ENCODE results near the gene RPP25.

Gene RPP25

DNA sequence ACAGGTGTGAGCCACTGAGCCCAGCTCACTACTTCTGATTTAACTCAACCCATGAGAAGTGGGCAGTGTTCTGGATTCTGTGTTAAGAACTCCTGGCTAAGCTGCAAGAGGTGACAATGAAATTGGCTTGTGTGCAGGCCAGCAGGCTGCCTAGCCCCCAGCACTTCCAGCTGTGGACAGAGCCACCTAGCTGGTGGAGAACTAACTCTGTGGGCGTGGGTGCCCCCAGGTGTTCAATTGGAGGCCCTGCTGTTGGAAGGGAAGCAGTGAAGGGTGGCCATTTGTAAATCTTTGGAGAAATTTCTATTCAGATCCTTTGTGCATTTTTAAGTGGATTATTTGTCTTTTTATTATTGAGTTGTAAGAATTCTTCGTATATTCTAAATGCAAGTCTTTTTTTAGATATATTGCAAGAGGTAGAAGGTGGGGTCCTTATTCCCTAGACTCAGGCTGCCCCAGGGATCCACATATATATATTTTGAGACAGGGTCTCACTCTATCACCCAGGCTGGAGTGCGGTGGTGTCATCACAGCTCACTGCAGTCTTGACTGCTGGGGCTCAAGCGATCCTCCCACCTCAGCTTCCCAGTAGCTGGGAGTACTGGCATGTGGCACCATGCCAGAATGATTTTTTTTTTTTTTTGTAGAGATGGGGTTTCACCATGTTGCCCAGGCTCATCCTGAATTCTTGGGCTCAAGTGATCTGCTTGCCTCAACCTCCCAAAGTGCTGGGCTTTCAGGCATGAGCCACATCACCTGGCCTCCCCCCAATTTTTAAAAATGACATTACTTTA is 31.6 kb upstream of the RPP25 start:
- Histone ChIP-seq H3K9me3 (ENCODE audit: insufficient read depth, low read length) (no peaks in the 10 kb centered on the region), H3K4me1 (ENCODE audit: low read length) (peaks cover 15% of the 10 kb centered on the region), H3K27ac (ENCODE audit: low read length) (no peak overlapping the region), H3K4me2 (ENCODE audit: low read length) (no peak overlapping the region), H3K9ac (ENCODE audit: low read length) (no peak overlapping the region), H3K4me3 (ENCODE audit: low read length) (no peak overlapping the region), H3K36me3 (replicated peaks; ENCODE audit: low read depth, low read length) (no peaks in the 10 kb centered on the region), H4K20me1 (ENCODE audit: insufficient read depth, low read length) (no peaks in the 10 kb centered on the region), H2AFZ (ENCODE audit: low read depth, low read length) (no peak overlapping the region), H3K79me2 (ENCODE audit: low read length) (no peaks in the 10 kb centered on the region), H3K27me3 (ENCODE audit: low read depth, low read length) (peaks cover 26% of the 10 kb centered on the region)
- TF ChIP-seq, protein P1, sequence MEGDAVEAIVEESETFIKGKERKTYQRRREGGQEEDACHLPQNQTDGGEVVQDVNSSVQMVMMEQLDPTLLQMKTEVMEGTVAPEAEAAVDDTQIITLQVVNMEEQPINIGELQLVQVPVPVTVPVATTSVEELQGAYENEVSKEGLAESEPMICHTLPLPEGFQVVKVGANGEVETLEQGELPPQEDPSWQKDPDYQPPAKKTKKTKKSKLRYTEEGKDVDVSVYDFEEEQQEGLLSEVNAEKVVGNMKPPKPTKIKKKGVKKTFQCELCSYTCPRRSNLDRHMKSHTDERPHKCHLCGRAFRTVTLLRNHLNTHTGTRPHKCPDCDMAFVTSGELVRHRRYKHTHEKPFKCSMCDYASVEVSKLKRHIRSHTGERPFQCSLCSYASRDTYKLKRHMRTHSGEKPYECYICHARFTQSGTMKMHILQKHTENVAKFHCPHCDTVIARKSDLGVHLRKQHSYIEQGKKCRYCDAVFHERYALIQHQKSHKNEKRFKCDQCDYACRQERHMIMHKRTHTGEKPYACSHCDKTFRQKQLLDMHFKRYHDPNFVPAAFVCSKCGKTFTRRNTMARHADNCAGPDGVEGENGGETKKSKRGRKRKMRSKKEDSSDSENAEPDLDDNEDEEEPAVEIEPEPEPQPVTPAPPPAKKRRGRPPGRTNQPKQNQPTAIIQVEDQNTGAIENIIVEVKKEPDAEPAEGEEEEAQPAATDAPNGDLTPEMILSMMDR (IDR thresholded peaks at IDR 0.05; ENCODE audit: low read depth, low read length) = peak; percentile 72
- TF ChIP-seq EZH2phosphoT487 (IDR thresholded peaks at IDR 0.05; ENCODE audit: low read depth) = no peak

DNA sequence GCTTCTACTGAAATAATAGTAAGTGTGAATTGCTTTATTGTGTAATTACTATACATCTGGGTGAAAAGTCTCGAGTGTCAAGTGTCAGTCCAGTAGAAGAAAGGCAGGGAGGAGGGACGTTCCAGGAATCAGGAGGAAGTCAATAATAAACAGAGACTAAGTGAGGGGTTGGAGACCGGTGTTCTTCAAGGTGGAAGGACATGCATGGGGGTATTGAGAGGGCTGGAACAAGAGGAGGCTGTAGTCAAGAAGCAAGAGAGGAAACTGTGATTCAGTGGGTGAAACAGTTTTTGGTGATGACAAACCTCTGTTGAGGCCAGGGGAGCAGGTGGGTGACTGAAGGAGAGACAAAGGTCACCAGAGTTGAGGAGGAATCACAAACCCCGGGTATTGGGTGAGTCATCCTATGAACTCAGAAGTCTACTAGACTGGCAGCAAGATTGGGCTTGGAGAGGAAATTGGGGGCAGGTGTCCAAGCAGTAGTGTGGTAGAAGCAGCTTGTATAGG is 27.2 kb upstream of the RPP25 start:
- Histone ChIP-seq H3K4me1 (ENCODE audit: low read length) (peaks cover 9% of the 10 kb centered on the region), H3K9ac (ENCODE audit: low read length) (no peak overlapping the region), H2AFZ (ENCODE audit: low read depth, low read length) (no peak overlapping the region), H4K20me1 (ENCODE audit: insufficient read depth, low read length) (no peaks in the 10 kb centered on the region), H3K4me2 (ENCODE audit: low read length) (peak overlapping the region; percentile 14; the same call in 1 of the 2 replicates), H3K79me2 (ENCODE audit: low read length) (no peaks in the 10 kb centered on the region), H3K9me3 (ENCODE audit: insufficient read depth, low read length) (no peaks in the 10 kb centered on the region), H3K36me3 (replicated peaks; ENCODE audit: low read depth, low read length) (no peaks in the 10 kb centered on the region), H3K4me3 (ENCODE audit: low read length) (no peak overlapping the region), H3K27ac (ENCODE audit: low read length) (no peak overlapping the region), H3K27me3 (ENCODE audit: low read depth, low read length) (peaks cover 33% of the 10 kb centered on the region)
- TF ChIP-seq, protein P1 (IDR thresholded peaks at IDR 0.05; ENCODE audit: low read depth, low read length) = no peak
- no peak for TF ChIP-seq EZH2phosphoT487 (IDR thresholded peaks at IDR 0.05; ENCODE audit: low read depth)

DNA sequence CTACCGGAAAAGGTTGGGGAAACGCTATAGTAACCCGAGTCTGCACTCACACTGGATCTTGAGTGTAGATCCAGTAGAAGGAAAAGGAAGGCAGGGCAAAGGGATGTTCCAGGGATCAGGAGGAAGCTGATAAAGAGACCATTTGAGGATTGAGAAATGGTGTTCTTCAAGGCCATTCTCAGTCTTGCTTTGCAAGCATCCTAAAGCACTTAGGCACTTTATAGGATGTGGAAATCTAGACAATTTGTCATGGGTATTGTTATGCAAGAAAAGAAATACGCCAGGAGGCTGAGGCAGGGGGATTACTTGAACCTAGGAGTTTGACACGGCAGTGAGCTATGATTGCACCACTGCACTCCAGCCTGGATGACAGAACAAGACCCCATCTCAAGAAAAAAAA is 25.6 kb upstream of the RPP25 start:
- no peak overlapping the region for H3K4me3 ChIP-seq (ENCODE audit: low read length)
- H4K20me1 ChIP-seq (ENCODE audit: insufficient read depth, low read length) = no peaks in the 10 kb centered on the region
- no peaks in the 10 kb centered on the region for H3K36me3 ChIP-seq (replicated peaks; ENCODE audit: low read depth, low read length)
- no peaks in the 10 kb centered on the region for H3K79me2 ChIP-seq (ENCODE audit: low read length)
- H3K4me2 ChIP-seq (ENCODE audit: low read length) = no peak overlapping the region
- H3K9me3 ChIP-seq (ENCODE audit: insufficient read depth, low read length) = no peaks in the 10 kb centered on the region
- H3K4me1 ChIP-seq (ENCODE audit: low read length) = peaks cover 9% of the 10 kb centered on the region
- H3K9ac ChIP-seq (ENCODE audit: low read length) = no peak overlapping the region
- H3K27me3 ChIP-seq (ENCODE audit: low read depth, low read length) = peaks cover 41% of the 10 kb centered on the region
- TF ChIP-seq, protein P1 (IDR thresholded peaks at IDR 0.05; ENCODE audit: low read depth, low read length) = no peak
- no peak for TF ChIP-seq EZH2phosphoT487 (IDR thresholded peaks at IDR 0.05; ENCODE audit: low read depth)
- H2AFZ ChIP-seq (ENCODE audit: low read depth, low read length) = no peak overlapping the region
- H3K27ac ChIP-seq (ENCODE audit: low read length) = no peak overlapping the region

DNA sequence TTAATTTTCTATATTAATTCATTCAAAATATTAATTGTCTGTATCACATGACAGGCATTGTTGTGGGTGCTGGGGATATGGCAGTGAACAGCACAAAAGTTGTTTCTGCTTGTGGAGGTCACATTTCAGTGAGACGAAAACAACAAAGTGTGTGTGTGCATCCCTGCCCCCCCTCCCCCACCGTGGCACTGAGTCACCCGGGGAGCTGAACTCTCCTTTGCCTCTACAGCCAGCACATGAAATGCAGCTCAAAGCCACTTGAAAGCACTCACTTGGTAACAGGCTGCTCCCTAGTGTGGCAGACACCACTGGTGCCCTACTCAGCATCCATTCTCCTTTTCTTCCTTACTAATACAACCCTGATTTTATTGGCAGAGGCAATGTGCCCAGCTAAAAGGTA is 21.9 kb upstream of the RPP25 start:
- no peaks in the 10 kb centered on the region for H3K79me2 ChIP-seq (ENCODE audit: low read length)

More for the DNA sequence above, 21.9 kb upstream of the RPP25 start:
- Histone ChIP-seq H3K4me1 (ENCODE audit: low read length) (peaks cover under 1% of the 10 kb centered on the region), H4K20me1 (ENCODE audit: insufficient read depth, low read length) (no peaks in the 10 kb centered on the region), H3K27ac (ENCODE audit: low read length) (no peak overlapping the region), H3K9ac (ENCODE audit: low read length) (no peak overlapping the region), H3K4me3 (ENCODE audit: low read length) (no peak overlapping the region), H3K4me2 (ENCODE audit: low read length) (no peak overlapping the region), H3K36me3 (replicated peaks; ENCODE audit: low read depth, low read length) (no peaks in the 10 kb centered on the region), H2AFZ (ENCODE audit: low read depth, low read length) (no peak overlapping the region), H3K27me3 (ENCODE audit: low read depth, low read length) (peaks cover 26% of the 10 kb centered on the region), H3K9me3 (ENCODE audit: insufficient read depth, low read length) (no peaks in the 10 kb centered on the region)
- TF ChIP-seq, protein P1 (IDR thresholded peaks at IDR 0.05; ENCODE audit: low read depth, low read length) = no peak
- TF ChIP-seq EZH2phosphoT487 (IDR thresholded peaks at IDR 0.05; ENCODE audit: low read depth) = no peak

All from OCI-LY3 (cell line).